ENCODE results near the gene DIDO1. TPM values are rescaled to one million over a fixed set of nuclear protein-coding genes. Genes with fewer than 3 reads are reported as not detected.
A peak's percentile ranks its signal among the peaks of the same experiment; 100 is the strongest.

DIDO1 gene
- total RNA-seq, 1 experiment from 2014 or later: 120 TPM

- no peaks in the 10 kb centered on the region; the same call in 1 of the 2 replicates for H3K36me3 ChIP-seq (ENCODE audit: control insufficient read depth, insufficient read depth, low read length)
- H3K4me3 ChIP-seq (ENCODE audit: low read depth, low read length): no peak overlapping the region
Observed at GRCh38 chr20:62843656-62844055, 82.6 kb downstream of the DIDO1 start.

GRCh38 chr20:62841705-62842212 is 84.5 kb downstream of the DIDO1 start:
- Histone ChIP-seq H3K4me1 (no peaks in the 10 kb centered on the region), H3K36me3 (ENCODE audit: control insufficient read depth, insufficient read depth, low read length) (no peaks in the 10 kb centered on the region; the same call in 1 of the 2 replicates), H3K4me3 (ENCODE audit: low read depth, low read length) (no peak overlapping the region), H3K9me3 (no peaks in the 10 kb centered on the region), H3K27me3 (replicated peaks; ENCODE audit: control insufficient read depth, insufficient read depth, low read length) (no peaks in the 10 kb centered on the region)
- no peaks in the 10 kb centered on the region for H3K27me3 Mint-ChIP-seq (ENCODE audit: insufficient read depth, unreplicated experiment)
- POLR2A ChIA-PET: no interaction called here
- intact Hi-C loops (cut with micrococcal nuclease; ENCODE audit: unreplicated experiment): no loop called here
- no peak for DNase-seq
- no peaks in the 10 kb centered on the region for H3K4me1 Mint-ChIP-seq (ENCODE audit: low read depth, unreplicated experiment)
- H3K36me3 Mint-ChIP-seq (ENCODE audit: insufficient read depth, unreplicated experiment): peaks cover 16% of the 10 kb centered on the region
- H3K27ac Mint-ChIP-seq (ENCODE audit: unreplicated experiment): no peak overlapping the region
- CTCF ChIA-PET: interaction anchor here (0.7 to 0.9 kb wide), 2 partner anchors 20 to 1415 kb away, joined by 3 read pairs; partner anchors contain the start of gene TCFL5
- no peak for TF ChIP-seq CTCF (IDR thresholded peaks at IDR 0.05; ENCODE audit: insufficient read depth in 1 of 2, low read depth in 1 of 2, low read length in 1 of 2, severe bottlenecking in 1 of 2, unreplicated experiment in 1 of 2)
- no TSS peak for BruUV-seq (replicated peaks)
- H3K9me3 Mint-ChIP-seq (ENCODE audit: unreplicated experiment): no peaks in the 10 kb centered on the region
- H3K4me3 Mint-ChIP-seq (ENCODE audit: unreplicated experiment): no peak overlapping the region

More at GRCh38 chr20:62843656-62844055, 82.6 kb downstream of the DIDO1 start:
- H3K27me3 ChIP-seq (replicated peaks; ENCODE audit: control insufficient read depth, insufficient read depth, low read length): no peaks in the 10 kb centered on the region
- H3K9me3 ChIP-seq: no peaks in the 10 kb centered on the region
- no peaks in the 10 kb centered on the region for H3K27me3 Mint-ChIP-seq (ENCODE audit: insufficient read depth, unreplicated experiment)
- CTCF ChIA-PET: interaction anchor here (1.9 kb wide), 1 partner anchor 21 kb away, joined by 5 read pairs; no protein-coding TSS in a partner anchor
- DNase-seq: no peak
- no peak for TF ChIP-seq CTCF (IDR thresholded peaks at IDR 0.05; ENCODE audit: insufficient read depth in 1 of 2, low read depth in 1 of 2, low read length in 1 of 2, severe bottlenecking in 1 of 2, unreplicated experiment in 1 of 2)
- H3K4me1 ChIP-seq: no peaks in the 10 kb centered on the region
- no peaks in the 10 kb centered on the region for H3K9me3 Mint-ChIP-seq (ENCODE audit: unreplicated experiment)
- no peak overlapping the region for H3K4me3 Mint-ChIP-seq (ENCODE audit: unreplicated experiment)
- intact Hi-C loops (cut with micrococcal nuclease; ENCODE audit: unreplicated experiment): no loop called here
- no peak overlapping the region for H3K27ac Mint-ChIP-seq (ENCODE audit: unreplicated experiment)
- POLR2A ChIA-PET: no interaction called here
- TSS peak; percentile 36 for BruUV-seq (replicated peaks)
- H3K36me3 Mint-ChIP-seq (ENCODE audit: insufficient read depth, unreplicated experiment): peaks cover 22% of the 10 kb centered on the region
- no peaks in the 10 kb centered on the region for H3K4me1 Mint-ChIP-seq (ENCODE audit: low read depth, unreplicated experiment)

- ChIA-PET POLR2A (no interaction called here), CTCF (interaction anchor here (0.8 kb wide), 1 partner anchor 8 kb away, joined by 3 read pairs; no protein-coding TSS in a partner anchor)
- H3K36me3 ChIP-seq (ENCODE audit: control insufficient read depth, insufficient read depth, low read length): no peaks in the 10 kb centered on the region; the same call in 1 of the 2 replicates
- no peaks in the 10 kb centered on the region for H3K27me3 Mint-ChIP-seq (ENCODE audit: insufficient read depth, unreplicated experiment)
- no peaks in the 10 kb centered on the region for H3K4me1 ChIP-seq
- H3K36me3 Mint-ChIP-seq (ENCODE audit: insufficient read depth, unreplicated experiment): peaks cover 3% of the 10 kb centered on the region
- H3K4me1 Mint-ChIP-seq (ENCODE audit: low read depth, unreplicated experiment): no peaks in the 10 kb centered on the region
- no peak overlapping the region for H3K4me3 ChIP-seq (ENCODE audit: low read depth, low read length)
- TF ChIP-seq CTCF (IDR thresholded peaks at IDR 0.05; ENCODE audit: insufficient read depth in 1 of 2, low read depth in 1 of 2, low read length in 1 of 2, severe bottlenecking in 1 of 2, unreplicated experiment in 1 of 2): no peak
- H3K27ac Mint-ChIP-seq (ENCODE audit: unreplicated experiment): no peak overlapping the region
- DNase-seq: peak in 1 of 2 experiments; percentile 40
- H3K27me3 ChIP-seq (replicated peaks; ENCODE audit: control insufficient read depth, insufficient read depth, low read length): no peaks in the 10 kb centered on the region
- no peak overlapping the region for H3K4me3 Mint-ChIP-seq (ENCODE audit: unreplicated experiment)
- no peaks in the 10 kb centered on the region for H3K9me3 ChIP-seq
- no peaks in the 10 kb centered on the region for H3K9me3 Mint-ChIP-seq (ENCODE audit: unreplicated experiment)
- intact Hi-C loops (cut with micrococcal nuclease; ENCODE audit: unreplicated experiment): no loop called here
- BruUV-seq (replicated peaks): no TSS peak
Observed at GRCh38 chr20:62840244-62841197, 85.8 kb downstream of the DIDO1 start.

All from Caco-2 (cell line).